GM12891 (cell line): Measurements from ENCODE around the gene KIF19.

Experiments used
- PAX5 ChIP-seq: IDR thresholded peaks from 2 replicates; pipeline ENCODE4 v1.6.1; 2011; ENCODE audit warnings: low read length, moderate library complexity, mild to moderate bottlenecking; ENCODE audit not compliant: insufficient read depth, severe bottlenecking
- POLR2A ChIP-seq: IDR thresholded peaks from 2 replicates; pipeline ENCODE4 v1.6.1; 2011; ENCODE audit warnings: low read depth, low read length, control low read depth
- POLR2AphosphoS5 ChIP-seq: IDR thresholded peaks from 2 replicates; pipeline ENCODE4 v1.6.1; 2011; ENCODE audit warnings: low read depth, low read length, control low read depth
- POU2F2 ChIP-seq: IDR thresholded peaks from 2 replicates; pipeline ENCODE4 v1.6.1; 2011; ENCODE audit warnings: low read depth, mild to moderate bottlenecking, control low read depth, low read length, moderate library complexity
- SPI1 ChIP-seq: IDR thresholded peaks from 2 replicates; pipeline ENCODE4 v1.6.1; 2011; ENCODE audit warnings: low read depth, low read length, control low read depth
- TAF1 ChIP-seq: IDR thresholded peaks from 2 replicates; pipeline ENCODE4 v1.6.1; 2011; ENCODE audit warnings: low read depth, low read length, control low read depth

DNA sequence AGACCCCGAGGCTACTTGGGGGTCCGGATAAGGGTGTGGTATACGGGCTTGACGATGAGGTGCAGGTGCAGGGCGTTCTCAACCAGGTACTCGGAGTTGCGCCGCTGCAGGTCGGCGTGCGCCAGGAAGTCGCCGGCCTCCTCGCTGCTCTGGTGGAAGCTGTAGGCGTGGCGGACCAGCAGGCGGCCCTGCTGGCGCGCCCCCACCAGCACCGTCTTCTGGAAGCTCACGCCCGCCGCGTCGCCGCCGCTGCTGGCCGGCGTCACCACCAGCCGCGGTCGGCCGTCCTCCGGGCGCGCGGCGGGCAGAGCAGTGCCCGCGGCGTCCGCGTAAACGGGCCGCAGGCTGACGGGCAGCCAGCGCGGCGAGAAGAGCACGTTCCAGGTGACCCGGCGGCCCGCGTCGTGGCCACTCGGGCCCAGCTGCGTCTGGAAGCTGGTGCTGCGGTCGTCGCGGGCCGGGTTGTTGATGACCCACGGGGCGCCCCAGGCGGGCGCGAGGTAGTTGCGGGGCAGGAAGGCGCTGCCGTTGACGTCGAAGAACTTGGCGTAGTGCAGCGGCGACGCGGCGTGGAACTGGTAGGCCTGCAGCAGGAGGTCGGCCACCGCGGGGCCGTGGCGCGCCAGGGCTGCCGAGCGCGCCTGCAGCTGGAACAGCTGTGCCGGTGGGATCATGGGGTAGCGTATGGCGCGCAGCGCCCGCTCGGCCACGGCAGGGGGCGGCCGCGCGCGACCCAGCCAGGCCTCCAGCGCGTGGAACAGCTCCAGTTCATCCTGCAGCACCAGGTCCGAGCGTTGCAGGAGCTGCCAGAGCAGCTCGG lies 30.8 kb downstream of the KIF19 start:
- no peak for TF ChIP-seq POLR2A
- no peak for TF ChIP-seq POLR2AphosphoS5
- TF ChIP-seq TAF1: no peak
- TF ChIP-seq SPI1: no peak
- no peak for TF ChIP-seq PAX5
- TF ChIP-seq POU2F2: no peak
